ENCODE measurements around the gene PDE2A.

Gene PDE2A

GRCh38 chr11:72655014-72655413 lies 19.2 kb downstream of the PDE2A start:
- DNase-seq = no peak

DNA sequence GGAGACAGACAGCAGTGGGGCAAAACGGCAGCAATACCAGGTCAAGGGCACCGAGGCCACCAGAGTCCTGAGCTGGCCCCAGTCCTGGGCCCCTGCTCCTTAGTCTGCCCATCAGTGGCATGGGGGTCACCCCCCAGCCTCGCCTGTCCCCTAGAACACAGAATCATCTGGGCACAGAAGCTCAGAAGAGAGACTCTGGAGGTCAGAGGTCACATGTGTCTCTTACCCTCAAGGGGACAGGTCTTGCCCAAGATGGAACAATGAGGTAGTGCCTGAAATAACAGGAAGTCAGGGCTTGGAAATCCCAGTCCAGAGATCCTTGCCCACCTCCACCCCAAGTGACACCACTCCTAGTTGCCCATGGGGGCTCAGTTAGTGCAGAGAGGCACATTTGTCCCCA lies 20.6 kb downstream of the PDE2A start:
- no peak for DNase-seq

DNA sequence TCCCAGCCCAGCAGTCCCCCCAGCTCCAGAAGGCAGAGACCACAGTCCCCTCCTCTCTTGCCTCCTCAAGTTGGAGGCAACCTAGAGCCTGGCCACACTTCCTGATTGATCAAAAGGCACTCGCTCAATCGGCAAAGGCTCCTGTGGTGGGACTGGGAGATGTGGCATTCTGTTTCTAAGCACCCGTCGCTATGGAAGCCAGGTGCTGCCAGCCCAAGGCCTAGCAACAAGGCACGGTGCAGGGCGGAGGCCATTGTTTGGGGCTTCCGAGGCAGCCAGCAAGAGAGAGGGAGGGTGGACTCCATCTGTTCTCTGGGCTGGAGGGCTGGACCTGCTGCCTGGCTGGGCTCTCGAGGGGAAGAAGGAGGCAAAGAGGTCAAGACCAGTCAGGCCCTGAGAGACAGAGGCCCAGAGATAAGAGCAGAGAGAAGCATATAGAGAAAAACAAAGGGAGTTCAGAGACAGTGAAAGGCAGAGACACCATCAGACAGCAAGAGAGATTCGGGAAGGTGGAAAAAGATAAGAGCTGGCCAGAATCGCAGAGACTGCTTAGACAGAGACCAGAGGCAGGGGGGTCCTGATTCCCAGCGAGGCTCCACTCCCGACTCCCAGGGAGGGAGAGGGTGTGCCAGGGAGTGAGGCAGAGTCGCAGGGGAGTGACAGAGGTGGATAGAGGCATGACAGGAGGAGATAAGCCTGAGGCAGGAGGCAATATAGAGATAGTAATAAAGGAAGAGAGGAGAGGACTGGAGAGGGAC lies 21.2 kb downstream of the PDE2A start:
- no peak for DNase-seq

GRCh38 chr11:72652133-72652532 lies 22.1 kb downstream of the PDE2A start:
- DNase-seq = no peak

DNA sequence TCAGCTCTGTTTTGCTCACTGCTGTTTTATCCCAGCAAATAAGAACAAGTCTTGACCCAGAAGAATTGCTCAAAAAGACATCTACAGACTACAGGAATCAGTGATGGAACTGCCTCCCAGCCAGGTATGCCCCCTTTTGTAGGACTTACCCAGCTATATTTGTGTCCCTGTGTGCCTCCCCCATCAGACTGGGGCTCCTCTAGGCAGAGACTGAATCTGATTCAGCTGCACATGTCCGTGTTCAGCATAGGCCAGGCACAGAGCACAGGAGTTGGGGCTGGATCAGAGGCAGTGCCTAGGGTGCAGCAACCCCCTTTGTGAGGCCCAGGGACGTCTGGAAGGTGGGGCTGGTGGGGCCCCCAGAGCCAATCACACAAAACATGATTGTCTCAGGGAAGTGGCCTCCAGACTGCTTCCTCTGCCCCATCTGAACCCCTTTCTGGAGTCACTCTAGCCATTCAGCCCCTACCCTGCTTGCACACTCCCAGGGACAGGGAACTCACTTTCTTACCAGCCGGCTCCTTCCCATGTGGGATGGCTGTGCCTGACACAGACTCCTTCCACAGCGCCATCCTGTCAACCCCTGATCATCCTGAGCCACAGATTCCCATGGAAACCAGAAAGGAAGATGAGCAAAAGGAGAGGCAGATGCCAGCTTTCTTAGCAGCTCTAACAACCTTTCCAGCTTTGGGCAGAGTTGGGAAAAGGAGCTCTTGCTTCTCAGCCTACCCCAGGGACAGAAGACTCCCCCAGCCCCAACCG lies 24.8 kb downstream of the PDE2A start:
- no peak for DNase-seq

DNA sequence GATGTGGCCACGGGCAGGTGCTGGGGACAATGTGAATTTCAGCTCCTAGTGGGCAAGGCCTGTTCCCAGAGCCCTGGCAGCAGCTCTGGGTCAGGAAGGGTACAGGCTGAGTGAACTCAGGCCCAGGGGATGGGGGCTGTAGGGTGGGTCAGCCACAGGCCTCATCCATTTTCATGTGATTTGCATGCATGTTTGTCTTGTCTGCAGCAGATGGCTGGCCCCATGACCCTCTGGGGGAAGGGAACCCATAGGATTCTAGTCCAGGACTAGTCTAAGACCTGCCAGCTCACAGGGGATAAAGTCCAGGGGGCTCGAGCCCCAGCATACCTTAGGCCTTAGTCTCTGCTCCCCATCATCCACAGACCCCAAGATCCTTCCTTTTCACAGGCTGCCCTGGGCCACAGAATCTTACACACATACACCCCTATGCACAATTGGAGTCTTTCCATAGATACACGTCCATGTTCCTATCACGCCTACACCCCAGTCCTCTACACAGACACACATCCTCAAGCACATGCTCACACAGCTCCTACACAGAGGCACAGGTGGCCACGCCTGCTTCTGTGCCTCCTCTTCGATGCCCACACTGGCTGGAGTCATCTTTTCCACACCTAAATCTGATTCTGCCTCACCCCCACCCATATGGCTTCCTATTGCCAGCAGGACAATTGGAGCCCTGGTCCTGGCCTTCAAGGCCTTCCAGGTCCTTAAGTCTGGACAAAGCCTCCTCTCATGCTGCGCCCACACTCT lies 25.7 kb downstream of the PDE2A start:
- no peak for DNase-seq

GRCh38 chr11:72647882-72648281 lies 26.3 kb downstream of the PDE2A start:
- no peak for DNase-seq

DNA sequence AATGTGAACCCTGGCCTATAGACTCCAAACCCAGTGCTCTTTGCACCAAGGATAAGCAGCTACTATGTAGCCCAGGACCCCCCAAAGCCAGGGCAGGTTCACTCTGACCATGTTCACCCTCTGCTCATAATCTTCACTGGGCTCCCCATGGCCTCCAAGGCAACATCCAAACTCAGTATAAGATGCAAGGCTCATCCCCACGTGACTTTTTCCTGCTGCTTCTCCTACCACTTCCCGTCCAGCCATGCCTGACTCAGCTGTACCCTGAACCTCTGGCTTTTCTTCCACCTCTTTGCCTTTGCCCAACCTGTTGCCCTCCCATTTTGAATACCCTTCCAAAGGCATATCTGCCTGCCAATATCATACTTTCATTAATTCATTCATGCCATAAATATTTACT lies 27.8 kb downstream of the PDE2A start:
- DNase-seq = no peak

DNA sequence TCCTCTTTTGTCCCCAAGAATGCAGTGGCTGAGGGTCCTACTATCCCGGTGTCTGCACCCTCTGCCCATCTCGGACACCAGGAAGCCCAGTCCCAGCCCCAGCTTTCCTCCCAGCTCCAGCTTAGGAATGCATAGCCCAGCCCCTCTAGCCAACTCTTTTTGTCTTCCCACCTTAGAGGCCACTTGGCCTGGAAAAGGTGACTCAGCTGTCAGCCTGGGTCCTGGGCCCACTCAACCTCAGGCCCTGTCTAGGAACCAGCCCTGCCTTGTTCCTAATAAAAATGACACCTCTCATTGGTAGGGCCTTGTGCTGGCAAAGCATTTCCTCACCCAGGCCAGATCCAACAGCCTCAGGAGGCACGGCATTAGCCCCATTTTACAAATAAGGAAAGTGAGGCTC lies 28.2 kb downstream of the PDE2A start:
- no peak for DNase-seq

DNA sequence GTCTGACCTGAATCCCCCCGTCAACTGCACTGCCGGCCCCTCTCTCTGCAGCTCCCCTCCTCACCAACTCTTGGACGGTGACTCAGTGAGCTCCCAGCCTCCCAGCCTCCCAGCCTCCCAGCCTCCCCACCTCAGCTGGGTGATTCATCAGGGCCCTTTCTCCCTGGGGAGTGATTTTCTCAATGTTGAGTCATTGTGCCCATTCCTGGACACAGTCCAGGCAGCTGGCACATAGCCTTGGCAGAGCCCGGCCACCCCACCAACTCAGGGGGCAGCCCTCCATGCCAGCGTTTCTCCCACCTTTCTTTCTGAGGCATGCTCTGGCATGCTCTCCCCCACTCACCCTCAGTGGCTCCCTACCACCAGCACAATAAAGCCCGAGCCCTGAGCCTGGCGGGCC lies 30.7 kb downstream of the PDE2A start:
- DNase-seq = no peak

DNA sequence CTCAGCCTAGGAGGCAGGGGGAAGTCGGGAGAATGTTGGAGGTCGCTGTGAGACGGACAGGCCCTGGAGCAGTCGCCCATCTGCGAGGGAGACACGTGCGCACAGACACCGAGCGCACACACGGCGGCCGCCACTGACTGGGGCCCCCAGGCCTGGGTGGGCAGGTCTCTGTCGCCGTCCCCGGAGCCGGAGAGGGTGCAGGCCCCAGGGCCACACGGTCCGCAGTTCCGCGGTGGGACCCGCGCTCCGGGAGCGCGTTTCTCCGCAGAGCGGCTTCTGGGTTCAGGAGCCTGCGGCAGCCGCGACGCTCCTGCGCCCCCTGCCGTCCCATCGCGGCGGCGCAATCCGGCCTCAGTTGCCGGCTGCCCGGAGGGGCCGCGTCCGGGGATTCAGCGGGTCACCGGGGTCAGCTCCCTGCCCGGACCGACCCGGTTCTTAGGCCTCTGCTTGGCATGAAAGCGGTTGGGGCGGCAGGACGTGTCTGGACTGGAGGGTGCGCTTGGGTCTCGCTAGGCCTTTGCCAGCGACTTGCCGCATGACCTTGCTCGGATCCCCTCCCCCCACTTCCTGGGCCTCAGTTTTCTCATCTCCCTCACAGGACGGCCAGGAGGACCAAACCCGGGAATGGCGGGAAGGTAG lies 31.2 kb downstream of the PDE2A start:
- peak in 3 of 4 experiments; percentile 34 to 54 (median 46) for DNase-seq

GRCh38 chr11:72642043-72642883 lies 32.0 kb downstream of the PDE2A start:
- DNase-seq = peak in 1 of 4 experiments; percentile 7

DNA sequence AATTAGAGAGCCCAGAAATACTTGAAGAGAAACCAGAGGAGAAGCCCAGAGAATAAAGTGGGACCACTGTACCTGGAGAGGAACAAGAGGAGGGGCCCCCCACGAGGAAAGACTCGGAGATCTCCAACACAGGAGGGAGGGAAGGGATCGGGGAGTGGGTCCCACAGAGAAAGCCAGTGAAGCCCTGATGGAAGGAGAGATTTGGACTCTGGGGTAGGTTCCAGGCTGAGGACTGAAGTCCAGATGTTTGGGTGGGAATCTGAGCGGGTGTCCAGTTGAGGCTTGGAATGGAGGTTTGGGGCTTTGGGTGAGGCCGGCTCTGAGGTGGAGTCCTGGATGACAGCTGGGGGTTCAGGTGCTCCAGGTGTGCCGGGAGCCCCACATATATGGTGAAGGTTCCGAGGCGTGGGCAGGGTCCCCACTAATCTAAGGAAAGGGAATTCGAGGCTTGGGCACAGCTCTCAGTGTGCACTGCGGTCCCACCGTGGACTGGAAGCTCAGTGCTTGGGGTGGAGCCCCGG lies 32.6 kb downstream of the PDE2A start:
- no peak for DNase-seq

GRCh38 chr11:72639502-72640375 lies 34.5 kb downstream of the PDE2A start:
- no peak for DNase-seq

GRCh38 chr11:72637926-72638325 lies 36.3 kb downstream of the PDE2A start:
- no peak for DNase-seq

- DNase-seq = no peak
These were observed 37.0 kb downstream of the PDE2A start for GRCh38 chr11:72637198-72637597.

- DNase-seq = no peak
These were observed 37.8 kb downstream of the PDE2A start for GRCh38 chr11:72636376-72636775.

GRCh38 chr11:72635933-72636332 lies 38.3 kb downstream of the PDE2A start:
- no peak for DNase-seq

DNA sequence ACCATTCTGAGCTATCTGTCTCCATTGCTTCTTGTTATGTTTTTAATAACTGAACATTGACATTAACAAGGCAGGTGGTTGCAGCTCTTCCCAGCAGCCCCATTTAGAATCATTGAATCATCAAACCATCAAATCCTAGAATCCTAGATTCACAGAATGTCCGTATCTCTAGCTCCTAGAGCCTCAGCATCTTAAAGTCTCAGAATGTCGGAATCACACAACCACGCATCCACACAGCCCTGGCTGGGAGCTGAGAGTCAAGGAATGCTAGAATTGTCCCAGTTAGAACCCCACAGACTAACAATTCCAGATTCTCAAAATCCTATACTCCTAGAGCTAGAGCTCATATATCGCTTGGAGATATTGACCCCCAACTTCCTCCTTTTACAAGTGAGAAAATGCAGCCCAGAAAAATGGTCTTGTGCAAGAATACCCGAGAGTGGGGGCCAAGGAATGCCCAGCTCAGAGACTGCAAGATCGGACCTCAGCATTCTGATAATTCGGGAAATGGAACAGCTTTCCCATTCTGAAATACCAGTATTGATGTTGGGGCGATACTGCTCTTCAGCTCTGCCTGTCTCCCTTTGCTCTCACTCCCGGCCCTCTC lies 38.8 kb downstream of the PDE2A start:
- no peak for DNase-seq

DNA sequence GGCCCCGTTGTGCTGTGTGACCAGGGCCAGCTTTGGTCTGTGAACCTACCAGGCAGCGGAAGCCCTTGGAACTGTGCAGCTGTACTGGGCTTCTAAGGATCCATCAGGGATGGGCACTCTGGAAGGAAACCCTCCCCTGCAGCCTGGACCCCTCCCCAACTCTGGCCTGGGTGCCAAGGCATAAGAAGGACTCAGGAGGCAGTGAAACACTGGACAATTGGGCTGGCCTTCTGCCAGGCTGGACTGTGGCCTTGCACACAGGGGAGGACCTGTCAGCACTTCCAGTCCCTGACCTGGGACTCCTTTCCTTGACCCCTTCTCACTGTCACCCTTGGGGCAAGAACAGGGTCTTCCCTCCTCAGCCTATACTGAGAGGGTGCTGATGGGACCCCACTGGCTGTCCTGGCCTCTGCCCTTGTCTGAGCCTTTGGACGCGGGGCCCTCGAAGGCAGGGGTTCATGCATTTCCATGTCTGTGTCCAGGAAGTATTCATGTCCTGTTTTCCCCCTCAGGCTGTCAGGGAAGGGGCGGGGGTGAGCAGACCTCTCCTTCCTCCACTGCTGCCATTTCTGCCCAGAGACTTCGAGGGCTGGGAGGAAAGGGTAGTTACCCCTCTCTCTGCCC lies 39.6 kb downstream of the PDE2A start:
- DNase-seq = no peak

All from activated naive CD4-positive, alpha-beta T cell (primary cell).